ENCODE data around the gene ANAPC7.
"Not testable (repeated sequence)": the region's sequence is repeated elsewhere in the genome, so short reads cannot be mapped to it uniquely, and the experiment has no call there.

ANAPC7 gene

DNA sequence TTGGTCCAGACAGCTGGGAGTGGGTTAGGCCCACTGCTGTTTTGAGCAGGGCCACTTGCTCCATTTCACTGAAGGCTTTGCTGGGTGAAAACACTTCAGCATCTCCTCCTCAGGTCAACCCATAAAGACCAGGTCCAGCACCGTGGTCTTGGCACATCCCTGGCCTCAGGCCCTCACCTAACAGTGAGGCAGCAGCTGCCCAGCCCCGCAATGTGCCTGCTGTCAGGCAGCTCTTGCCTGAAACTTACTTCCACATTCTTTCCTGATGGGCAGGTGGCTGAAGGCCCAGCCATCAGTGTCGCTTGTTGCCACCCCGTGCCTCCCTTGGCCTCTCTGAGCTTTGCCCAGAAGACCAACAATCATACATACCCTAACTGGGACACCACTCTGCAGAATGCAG lies 54.4 kb downstream of the ANAPC7 start:
- no peak for DNase-seq (ENCODE audit: low read depth in 2 of 3, low spot score in 2 of 3)

DNA sequence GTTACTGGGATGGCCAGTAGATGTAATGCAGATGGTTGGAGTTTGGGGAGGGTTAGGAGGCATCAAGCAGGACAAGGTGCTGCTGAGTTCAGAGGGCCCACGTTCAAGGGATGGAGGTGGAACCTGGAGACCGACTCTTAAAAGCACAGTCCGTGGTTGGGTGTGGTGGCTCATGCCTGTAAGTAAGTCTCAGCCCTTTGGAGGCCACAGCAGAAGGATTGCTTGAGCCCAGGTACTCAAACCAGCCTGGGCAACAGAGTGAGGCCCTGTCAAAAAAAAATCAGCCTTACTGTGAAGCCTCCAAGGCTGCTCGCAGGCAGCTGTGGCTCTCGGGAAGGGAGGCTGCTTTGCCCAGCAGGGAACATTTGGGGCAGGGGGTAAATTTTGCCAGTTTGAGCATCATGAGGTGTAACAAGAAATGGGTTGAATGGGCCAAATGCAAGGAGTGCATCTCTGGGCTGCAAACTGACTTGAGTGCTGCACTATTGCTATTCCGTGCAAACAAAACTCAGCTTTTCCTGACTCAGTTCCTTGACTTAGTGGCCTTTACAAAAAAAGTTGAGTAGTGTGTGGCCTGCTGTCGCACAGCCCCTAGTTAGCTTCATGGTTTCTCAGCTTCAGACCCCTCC lies 55.0 kb downstream of the ANAPC7 start:
- DNase-seq (ENCODE audit: low read depth in 2 of 3, low spot score in 2 of 3), result no peak

DNA sequence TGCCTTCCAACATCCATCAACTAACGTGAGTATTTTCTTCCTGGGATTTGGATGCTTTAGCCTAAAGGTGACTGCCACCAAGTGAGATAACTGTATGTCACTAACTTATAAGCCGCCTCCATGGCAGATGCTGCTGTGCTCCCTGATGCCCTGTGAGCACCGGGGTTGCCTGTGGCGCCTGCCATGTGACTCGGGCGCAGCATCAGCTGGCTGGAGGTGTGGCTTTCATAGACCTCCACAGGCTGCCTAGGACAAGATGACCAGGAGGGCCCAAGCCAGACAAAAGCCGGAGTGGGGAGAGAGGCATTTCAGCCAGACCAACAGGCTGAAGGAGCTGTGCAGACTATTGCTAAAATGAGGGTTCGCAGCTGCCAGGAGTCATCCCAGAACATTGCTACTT lies 55.7 kb downstream of the ANAPC7 start:
- DNase-seq (ENCODE audit: low read depth in 2 of 3, low spot score in 2 of 3), result no peak

DNA sequence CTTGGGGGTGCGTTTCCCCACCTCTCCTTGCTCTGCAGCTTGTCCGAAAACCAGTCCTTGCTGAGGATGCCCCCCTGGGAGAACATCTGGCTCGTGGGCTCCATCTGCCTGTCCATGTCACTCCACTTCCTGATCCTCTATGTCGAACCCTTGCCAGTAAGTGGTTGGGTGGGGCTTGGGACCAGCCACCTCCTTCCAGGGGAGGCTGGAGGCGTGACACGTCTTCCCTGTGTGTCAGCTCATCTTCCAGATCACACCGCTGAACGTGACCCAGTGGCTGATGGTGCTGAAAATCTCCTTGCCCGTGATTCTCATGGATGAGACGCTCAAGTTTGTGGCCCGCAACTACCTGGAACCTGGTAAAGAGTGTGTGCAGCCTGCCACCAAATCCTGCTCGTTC lies 57.5 kb downstream of the ANAPC7 start:
- DNase-seq (ENCODE audit: low read depth in 2 of 3, low spot score in 2 of 3), result no peak

GRCh38 chr12:110345176-110345661 lies 58.3 kb downstream of the ANAPC7 start:
- no peak for DNase-seq (ENCODE audit: low read depth in 2 of 3, low spot score in 2 of 3)

GRCh38 chr12:110344657-110345056 lies 58.9 kb downstream of the ANAPC7 start:
- DNase-seq (ENCODE audit: low read depth in 2 of 3, low spot score in 2 of 3), result no peak

DNA sequence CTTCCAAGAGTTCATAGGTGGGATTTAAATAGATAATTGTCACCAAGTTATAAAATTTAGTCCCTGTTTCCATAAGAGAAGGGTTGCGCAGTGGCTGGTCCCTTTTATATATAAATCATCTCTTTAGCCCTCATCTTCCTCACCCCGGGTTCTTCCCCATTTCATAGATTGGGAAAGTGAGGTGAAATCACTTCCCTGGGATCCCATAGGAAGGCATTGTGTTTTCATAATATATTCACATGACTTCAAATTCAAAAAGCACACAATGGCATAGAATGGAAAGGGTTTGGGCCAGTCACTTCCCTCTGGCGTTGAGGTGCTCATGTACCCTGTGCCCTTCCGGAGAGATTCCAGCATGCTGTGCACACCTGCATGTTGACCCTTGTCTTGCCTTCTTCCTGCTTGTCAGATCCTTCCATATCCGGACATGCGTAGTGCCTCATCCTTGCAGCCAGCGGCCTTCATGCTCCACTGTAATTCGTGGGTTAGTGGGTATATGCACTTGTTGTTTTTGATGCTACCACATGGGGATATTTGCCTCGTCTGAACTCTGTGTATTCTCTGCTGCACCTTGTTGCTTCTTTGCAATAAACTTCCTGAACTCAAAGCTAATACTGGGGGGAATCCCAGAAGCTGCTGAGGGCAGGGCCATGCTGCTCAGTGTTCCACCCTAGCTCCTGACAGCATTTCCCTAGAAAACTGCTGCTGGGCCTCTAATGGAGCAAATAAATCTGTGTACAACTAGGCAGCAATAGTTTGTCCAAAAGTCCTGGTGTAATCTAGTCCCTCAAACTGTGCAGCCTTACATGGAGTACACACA lies 59.6 kb downstream of the ANAPC7 start:
- no peak for DNase-seq (ENCODE audit: low read depth in 2 of 3, low spot score in 2 of 3)

DNA sequence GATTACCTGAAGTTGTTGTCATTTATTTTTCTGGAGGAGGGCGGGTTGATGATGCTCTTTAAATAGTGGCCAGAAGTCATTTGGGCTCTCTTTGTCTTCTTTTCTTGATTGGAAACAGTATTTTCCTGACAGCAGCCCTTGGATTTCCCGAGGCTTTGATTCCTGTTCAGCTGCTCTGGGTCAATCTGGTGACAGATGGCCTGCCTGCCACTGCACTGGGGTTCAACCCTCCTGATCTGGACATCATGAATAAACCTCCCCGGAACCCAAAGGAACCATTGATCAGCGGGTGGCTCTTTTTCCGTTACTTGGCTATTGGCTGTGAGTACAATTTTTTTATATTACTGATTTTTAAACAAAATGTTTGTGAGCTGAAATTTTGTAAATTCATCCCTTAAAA lies 60.4 kb downstream of the ANAPC7 start:
- DNase-seq (ENCODE audit: low read depth in 2 of 3, low spot score in 2 of 3), result no peak

DNA sequence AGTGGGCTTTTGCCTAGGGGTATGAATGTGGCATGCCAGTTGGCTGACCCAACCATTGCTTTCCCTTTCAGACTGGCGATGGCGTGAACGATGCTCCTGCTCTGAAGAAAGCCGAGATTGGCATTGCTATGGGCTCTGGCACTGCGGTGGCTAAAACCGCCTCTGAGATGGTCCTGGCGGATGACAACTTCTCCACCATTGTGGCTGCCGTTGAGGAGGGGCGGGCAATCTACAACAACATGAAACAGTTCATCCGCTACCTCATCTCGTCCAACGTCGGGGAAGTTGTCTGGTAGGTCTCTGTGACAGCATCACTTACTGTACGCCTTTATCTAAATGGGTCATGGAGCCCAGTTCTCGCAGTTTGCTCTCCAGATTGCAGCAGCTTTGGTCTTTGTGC lies 61.4 kb downstream of the ANAPC7 start:
- DNase-seq (ENCODE audit: low read depth in 2 of 3, low spot score in 2 of 3), result no peak

DNA sequence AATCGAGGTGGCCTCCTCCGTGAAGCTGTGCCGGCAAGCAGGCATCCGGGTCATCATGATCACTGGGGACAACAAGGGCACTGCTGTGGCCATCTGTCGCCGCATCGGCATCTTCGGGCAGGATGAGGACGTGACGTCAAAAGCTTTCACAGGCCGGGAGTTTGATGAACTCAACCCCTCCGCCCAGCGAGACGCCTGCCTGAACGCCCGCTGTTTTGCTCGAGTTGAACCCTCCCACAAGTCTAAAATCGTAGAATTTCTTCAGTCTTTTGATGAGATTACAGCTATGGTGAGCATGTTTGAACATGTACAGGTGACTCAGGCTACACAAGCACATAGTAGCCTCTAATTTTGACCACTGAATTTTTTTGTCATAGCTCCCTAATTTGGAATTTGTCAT lies 62.8 kb downstream of the ANAPC7 start:
- no peak for DNase-seq (ENCODE audit: low read depth in 2 of 3, low spot score in 2 of 3)

DNA sequence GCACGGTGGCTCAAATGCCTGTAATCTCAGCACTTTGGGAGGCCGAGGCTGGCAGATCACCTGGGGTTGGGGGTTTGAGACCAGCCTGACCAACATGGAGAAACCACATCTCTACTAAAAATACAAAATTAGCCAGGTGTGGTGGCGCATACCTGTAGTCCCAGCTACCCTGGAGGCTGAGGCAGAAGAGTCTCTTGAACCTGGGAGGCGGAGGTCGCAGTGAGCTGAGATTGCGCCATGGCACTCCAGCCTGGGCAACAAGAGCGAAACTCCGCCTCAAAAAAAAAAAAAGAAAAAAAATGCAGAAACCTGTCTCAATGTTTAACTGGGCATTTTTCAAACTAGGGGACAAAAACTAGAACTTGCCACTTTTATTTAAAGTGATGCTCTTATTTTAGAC lies 63.2 kb downstream of the ANAPC7 start:
- not testable (repeated sequence) for DNase-seq (ENCODE audit: low read depth in 2 of 3, low spot score in 2 of 3)

- no peak for DNase-seq (ENCODE audit: low read depth in 2 of 3, low spot score in 2 of 3)
Observed at GRCh38 chr12:110339184-110339952, 64.1 kb downstream of the ANAPC7 start.

- DNase-seq (ENCODE audit: low read depth in 2 of 3, low spot score in 2 of 3), result no peak
Observed at GRCh38 chr12:110338754-110339153, 64.8 kb downstream of the ANAPC7 start.

- DNase-seq (ENCODE audit: low read depth in 2 of 3, low spot score in 2 of 3), result no peak
Observed at GRCh38 chr12:110337912-110338710, 65.4 kb downstream of the ANAPC7 start.

DNA sequence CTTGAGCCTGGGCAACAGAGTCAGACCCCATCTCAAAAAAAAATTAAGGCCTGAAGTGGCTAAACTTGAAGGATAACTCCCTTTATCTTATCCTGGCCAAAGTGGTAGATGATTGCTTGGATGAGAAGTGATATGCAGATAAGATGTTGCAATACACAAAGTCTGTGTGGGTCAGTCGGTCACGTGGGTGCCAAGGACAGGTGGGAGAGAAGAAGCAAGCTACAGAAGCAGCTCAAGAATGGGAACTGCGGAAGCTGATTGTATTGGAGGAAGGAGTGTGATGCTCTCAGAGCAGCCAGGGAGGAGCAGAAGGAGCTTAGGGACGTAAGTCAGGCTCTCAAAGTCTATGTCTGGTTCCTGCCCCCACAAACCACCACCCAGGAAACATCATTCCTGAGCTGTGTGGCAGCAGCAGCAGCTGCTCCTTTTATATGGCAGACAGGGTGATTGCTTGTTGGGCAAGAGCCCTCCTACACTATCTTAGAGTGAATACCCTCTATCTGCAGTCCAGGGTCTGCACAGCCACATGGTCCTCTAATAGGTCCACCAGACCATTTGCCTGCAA lies 67.9 kb downstream of the ANAPC7 start:
- DNase-seq (ENCODE audit: low read depth in 2 of 3, low spot score in 2 of 3), result no peak

- no peak for DNase-seq (ENCODE audit: low read depth in 2 of 3, low spot score in 2 of 3)
Observed at GRCh38 chr12:110333201-110333600, 70.3 kb downstream of the ANAPC7 start.

DNA sequence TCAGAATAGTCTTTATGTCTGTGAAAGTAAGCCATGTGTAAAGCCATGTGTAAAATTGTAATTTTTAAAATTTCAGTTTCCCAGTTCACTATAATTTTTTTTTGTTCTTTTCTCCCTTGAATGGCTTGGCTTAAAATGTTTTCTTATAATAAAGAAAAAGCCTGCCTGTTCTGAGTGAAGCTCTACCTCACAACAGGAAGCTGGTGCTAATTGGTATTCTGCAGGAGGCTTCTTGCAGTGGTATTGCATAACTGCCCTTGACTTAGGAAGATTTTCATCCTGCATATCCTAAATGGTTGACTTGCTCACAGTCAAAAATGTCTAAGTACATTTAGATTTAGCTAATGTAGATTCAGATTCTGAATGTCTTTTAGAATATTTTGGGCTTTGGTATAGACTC lies 73.0 kb downstream of the ANAPC7 start:
- no peak for DNase-seq (ENCODE audit: low read depth in 2 of 3, low spot score in 2 of 3)

- no peak for DNase-seq (ENCODE audit: low read depth in 2 of 3, low spot score in 2 of 3)
Observed at GRCh38 chr12:110330124-110330523, 73.4 kb downstream of the ANAPC7 start.

DNA sequence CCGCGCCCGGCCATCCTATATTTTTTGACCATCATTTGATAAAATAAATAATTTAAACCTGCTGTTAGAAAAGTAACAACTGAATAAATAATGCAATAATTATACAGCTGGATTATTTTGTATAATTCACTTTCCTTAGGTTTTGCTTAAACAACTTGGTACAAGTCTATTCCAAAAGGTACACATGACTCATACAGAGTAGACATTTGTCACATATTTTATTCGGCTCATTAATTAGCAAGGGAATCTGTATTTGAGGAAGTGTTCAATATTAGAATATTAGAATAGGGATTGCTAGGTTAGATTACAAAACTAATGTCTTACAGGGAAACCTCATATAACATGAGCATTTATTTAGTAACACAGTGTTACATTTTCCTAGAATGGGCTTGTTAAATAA lies 73.8 kb downstream of the ANAPC7 start:
- DNase-seq (ENCODE audit: low read depth in 2 of 3, low spot score in 2 of 3), result no peak
